ENCODE measurements around the gene CNOT6. TPM values are rescaled to one million over a fixed set of nuclear protein-coding genes. Genes with fewer than 3 reads are reported as not detected.
"Not testable (repeated sequence)": the region's sequence is repeated elsewhere in the genome, so short reads cannot be mapped to it uniquely, and the experiment has no call there.

Gene CNOT6
- total RNA-seq, 4 donors from 2014 or later, result 14.0 to 21.0 (median 17.2) TPM

DNA sequence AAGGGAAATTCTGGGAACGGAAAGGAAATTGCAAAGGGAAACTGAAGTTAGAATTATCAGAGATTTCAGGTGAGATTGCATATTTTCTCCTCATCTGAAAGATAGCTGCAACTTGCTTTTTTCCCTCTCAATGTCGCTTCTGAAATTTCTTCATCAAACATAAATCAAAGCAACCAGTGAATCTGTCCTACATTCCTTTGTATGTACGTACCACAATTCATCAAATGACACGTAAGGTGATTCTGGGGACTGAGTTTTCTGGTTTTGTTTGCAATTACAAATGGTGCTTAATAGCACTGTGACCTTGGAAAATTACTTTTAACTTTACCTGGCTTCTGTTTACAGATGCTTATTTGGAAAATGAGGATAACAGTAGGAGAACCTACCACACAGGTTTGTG is 21.9 kb upstream of the CNOT6 start:
- TF ChIP-seq, protein P1, sequence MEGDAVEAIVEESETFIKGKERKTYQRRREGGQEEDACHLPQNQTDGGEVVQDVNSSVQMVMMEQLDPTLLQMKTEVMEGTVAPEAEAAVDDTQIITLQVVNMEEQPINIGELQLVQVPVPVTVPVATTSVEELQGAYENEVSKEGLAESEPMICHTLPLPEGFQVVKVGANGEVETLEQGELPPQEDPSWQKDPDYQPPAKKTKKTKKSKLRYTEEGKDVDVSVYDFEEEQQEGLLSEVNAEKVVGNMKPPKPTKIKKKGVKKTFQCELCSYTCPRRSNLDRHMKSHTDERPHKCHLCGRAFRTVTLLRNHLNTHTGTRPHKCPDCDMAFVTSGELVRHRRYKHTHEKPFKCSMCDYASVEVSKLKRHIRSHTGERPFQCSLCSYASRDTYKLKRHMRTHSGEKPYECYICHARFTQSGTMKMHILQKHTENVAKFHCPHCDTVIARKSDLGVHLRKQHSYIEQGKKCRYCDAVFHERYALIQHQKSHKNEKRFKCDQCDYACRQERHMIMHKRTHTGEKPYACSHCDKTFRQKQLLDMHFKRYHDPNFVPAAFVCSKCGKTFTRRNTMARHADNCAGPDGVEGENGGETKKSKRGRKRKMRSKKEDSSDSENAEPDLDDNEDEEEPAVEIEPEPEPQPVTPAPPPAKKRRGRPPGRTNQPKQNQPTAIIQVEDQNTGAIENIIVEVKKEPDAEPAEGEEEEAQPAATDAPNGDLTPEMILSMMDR (IDR thresholded peaks at IDR 0.05), result no peak
- TF ChIP-seq POLR2A (IDR thresholded peaks at IDR 0.05), result no peak
- Histone ChIP-seq H3K36me3 (no peaks in the 10 kb centered on the region), H3K4me1 (peaks cover 0 to 6% of the 10 kb centered on the region in 2 donors), H3K9me3 (no peaks in the 10 kb centered on the region), H3K27me3 (no peaks in the 10 kb centered on the region), H3K27ac (no peak overlapping the region), H3K4me3 (replicated peaks in 1 of 3) (no peak overlapping the region)
- 75 to 79% methylated on average over 4 of the region's 4 CpGs for WGBS, 2 donors
- intact Hi-C loops (cut with DNase I), result loop anchor here (5.0 kb wide), 1 partner anchor 345 kb away; no protein-coding TSS in a partner anchor
- no peak for DNase-seq

DNA sequence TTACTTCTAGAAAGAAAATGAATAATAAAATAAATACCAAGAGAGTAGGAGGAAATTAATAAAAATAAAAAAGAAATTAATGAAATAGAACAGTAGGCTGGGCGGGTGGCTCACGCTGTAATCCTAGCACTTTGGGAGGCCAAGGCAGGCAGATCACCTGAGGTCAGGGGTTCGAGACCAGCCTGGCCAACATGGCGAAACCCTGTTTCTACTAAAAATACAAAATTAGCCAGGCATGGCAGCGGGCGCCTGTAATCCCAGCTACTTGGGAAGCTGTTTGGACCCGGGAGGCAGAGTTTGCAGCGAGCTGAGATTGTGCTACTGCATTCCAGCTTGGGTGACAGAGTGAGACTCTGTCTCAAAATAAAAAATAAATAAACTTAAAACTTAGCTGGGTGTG is 20.8 kb upstream of the CNOT6 start:
- H3K4me3 ChIP-seq (replicated peaks in 1 of 3); DNase-seq; H3K27me3 ChIP-seq; H3K4me1 ChIP-seq; H3K36me3 ChIP-seq; H3K27ac ChIP-seq; H3K9me3 ChIP-seq: not testable (repeated sequence)
- intact Hi-C loops (cut with DNase I), result loop anchor here (5.0 kb wide), 1 partner anchor 346 kb away; no protein-coding TSS in a partner anchor
- WGBS, 2 donors, result 82 to 87% methylated on average over 8 of the region's 8 CpGs

DNA sequence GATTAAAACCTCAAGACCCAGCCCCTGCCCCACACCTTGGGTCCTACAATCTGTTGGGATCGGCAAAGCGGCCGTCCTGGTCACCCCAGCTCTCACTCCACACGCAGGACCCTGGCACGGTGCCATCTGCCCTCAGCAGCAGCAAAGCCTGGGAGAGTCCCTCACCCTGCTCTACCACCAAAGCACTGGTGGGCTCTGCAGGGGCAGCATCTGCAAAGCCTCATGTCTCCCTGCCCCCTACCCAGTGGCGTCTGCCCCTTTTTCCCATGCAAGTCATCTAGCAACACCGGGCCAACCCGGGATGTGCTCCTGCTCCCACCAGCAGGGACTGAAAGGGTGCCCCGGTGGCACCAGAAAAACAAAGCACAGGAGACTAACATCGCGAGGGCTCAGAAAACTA is 19.6 kb upstream of the CNOT6 start:
- WGBS, 2 donors, result 58 to 66% methylated on average over 11 of the region's 11 CpGs
- Histone ChIP-seq H3K36me3 (no peaks in the 10 kb centered on the region), H3K27ac (no peak overlapping the region), H3K4me1 (no peaks in the 10 kb centered on the region), H3K27me3 (no peaks in the 10 kb centered on the region), H3K9me3 (no peaks in the 10 kb centered on the region), H3K4me3 (replicated peaks in 1 of 3) (no peak overlapping the region)
- intact Hi-C loops (cut with DNase I), result loop anchor here (5.0 kb wide), 1 partner anchor 347 kb away; no protein-coding TSS in a partner anchor
- TF ChIP-seq, protein P1 (IDR thresholded peaks at IDR 0.05), result no peak
- TF ChIP-seq POLR2A (IDR thresholded peaks at IDR 0.05), result no peak
- DNase-seq, result no peak

DNA sequence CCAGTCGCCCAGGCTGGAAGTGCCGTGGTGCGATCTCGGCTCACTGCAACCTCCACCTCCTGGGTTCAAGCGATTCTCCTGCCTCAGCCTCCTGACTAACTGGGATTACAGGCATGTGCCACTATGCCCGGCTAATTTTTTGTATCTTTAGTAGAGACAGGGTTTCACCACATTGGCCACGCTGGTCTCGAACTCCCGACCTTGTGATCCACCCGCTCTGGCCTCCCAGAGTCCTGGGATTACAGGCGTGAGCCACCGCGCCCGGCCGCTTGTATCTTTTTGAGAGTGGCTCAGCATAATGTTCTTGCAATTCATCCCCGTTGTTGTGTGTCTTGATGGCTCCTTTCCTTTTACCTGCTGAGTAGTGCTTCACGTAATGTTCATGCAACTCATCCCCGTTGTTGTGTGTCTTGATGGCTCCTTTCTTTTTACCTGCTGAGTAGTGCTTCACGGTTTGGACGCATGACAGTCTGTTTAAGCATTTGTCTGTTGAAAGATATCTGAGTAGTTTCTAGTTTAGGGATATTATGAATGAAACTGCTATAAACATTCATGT is 18.1 kb upstream of the CNOT6 start:
- 92 to 94% methylated on average over 20 of the region's 20 CpGs for WGBS, 2 donors
- H3K4me3 ChIP-seq (replicated peaks in 1 of 3); H3K4me1 ChIP-seq; H3K9me3 ChIP-seq; DNase-seq; intact Hi-C loops (cut with DNase I); H3K36me3 ChIP-seq; H3K27me3 ChIP-seq; H3K27ac ChIP-seq: not testable (repeated sequence)

DNA sequence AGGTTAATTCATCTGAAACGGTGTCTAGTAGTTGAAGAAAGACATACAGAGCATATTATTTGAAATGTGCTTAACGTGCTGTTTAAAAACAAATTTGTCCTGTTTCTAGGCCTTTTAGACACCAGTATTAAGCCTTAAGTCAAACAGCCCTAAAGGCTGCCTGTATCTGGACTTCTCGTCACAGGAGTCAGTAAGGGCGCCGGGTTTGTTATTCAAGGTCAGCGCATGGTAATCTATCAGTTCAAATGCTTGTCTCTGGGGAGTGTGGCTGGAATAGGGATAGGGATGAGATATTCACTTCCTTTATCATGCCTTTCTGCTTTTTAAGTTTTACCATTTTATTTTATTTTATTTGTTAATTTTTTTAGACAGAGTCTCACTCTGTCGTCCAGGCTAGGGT is 9.4 kb upstream of the CNOT6 start:
- H3K4me3 ChIP-seq (replicated peaks in 1 of 3), result no peak overlapping the region
- DNase-seq, result no peak
- H3K36me3 ChIP-seq, result no peaks in the 10 kb centered on the region
- 74 to 80% methylated on average over 7 of the region's 7 CpGs for WGBS, 2 donors
- no peak overlapping the region for H3K27ac ChIP-seq
- H3K9me3 ChIP-seq, result no peaks in the 10 kb centered on the region
- no peaks in the 10 kb centered on the region for H3K4me1 ChIP-seq
- intact Hi-C loops (cut with DNase I), result no loop called here
- TF ChIP-seq POLR2A (IDR thresholded peaks at IDR 0.05), result no peak
- TF ChIP-seq, protein P1 (IDR thresholded peaks at IDR 0.05), result no peak
- H3K27me3 ChIP-seq, result no peaks in the 10 kb centered on the region

DNA sequence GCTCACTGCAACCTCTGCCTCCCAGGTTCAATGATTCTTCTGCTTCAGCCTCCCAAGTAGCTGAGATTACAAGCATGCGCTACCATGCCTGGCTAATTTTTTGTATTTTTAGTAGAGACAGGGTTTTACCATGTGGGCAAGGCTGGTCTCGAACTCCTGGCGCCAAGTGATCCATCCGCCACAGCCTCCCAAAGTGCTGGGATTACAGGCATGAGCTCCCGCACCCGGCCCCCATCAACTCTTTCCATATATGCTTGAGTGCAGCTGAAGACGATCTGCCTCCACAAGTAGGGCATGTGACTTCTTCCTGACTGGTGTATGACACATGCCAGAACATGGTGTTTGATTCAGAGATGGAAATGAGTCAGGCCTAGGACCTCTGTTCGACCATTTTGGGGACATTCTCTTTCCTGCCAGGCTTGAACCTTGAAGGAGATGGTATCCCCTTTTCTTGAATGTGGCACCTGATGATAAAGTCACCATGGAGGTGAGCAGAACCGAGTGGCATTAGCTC is 7.5 kb upstream of the CNOT6 start:
- no peak for TF ChIP-seq POLR2A (IDR thresholded peaks at IDR 0.05)
- TF ChIP-seq, protein P1 (IDR thresholded peaks at IDR 0.05), result no peak
- Histone ChIP-seq H3K27me3 (no peaks in the 10 kb centered on the region), H3K36me3 (no peaks in the 10 kb centered on the region), H3K9me3 (no peaks in the 10 kb centered on the region), H3K27ac (no peak overlapping the region), H3K4me3 (replicated peaks in 1 of 3) (no peak overlapping the region), H3K4me1 (no peaks in the 10 kb centered on the region)
- DNase-seq, result no peak
- 85 to 86% methylated on average over 9 of the region's 9 CpGs for WGBS, 2 donors
- intact Hi-C loops (cut with DNase I), result no loop called here

Measured in thyroid gland (tissue), 4 donors.